ENCODE measurements around the gene PDE4A. TPM values are rescaled to one million over a fixed set of nuclear protein-coding genes. Genes with fewer than 3 reads are reported as not detected.

Gene PDE4A
- total and polyA plus RNA-seq, 2 donors (not counting 3 experiments of a cell fraction or from before 2014, with no cell fraction given) = 3.8 to 10.0 TPM

GRCh38 chr19:10516671-10517286, 96.4 kb downstream of the PDE4A start:
- no peaks in the 10 kb centered on the region for H3K9me3 ChIP-seq (replicated peaks; ENCODE audit: control insufficient read depth, insufficient read depth, low read length)
- no peak overlapping the region for H3K4me3 ChIP-seq (replicated peaks in 1 of 3; ENCODE audit: insufficient read depth in 1 of 3, low read depth in 1 of 3, low read length in 3 of 3)
- H3K36me3 ChIP-seq (ENCODE audit: control insufficient read depth in 2 of 2, extremely low read depth in 1 of 2, insufficient read depth in 2 of 2, low read length in 2 of 2) = no peaks in the 10 kb centered on the region
- intact Hi-C loops (cut with micrococcal nuclease) = no loop called here
- peaks cover 2% of the 10 kb centered on the region for H3K4me1 ChIP-seq (ENCODE audit: control insufficient read depth, extremely low read depth, insufficient read depth, low read length)
- ChIA-PET POLR2A (no interaction called here), CTCF (interaction anchor here (0.9 to 2.2 kb wide), 6 partner anchors 8 to 354 kb away, joined by 3 to 12 read pairs (median 4); no protein-coding TSS in a partner anchor)
- no peaks in the 10 kb centered on the region for H4K20me1 ChIP-seq (replicated peaks; ENCODE audit: control insufficient read depth, extremely low read depth, insufficient read depth, low read length)
- H3K27ac ChIP-seq (ENCODE audit: insufficient read depth, low read depth, low read length) = no peak overlapping the region
- no peak for TF ChIP-seq FOS (IDR thresholded peaks at IDR 0.05; ENCODE audit: borderline replicate concordance, insufficient read depth, low read length)
- TF ChIP-seq, protein P1, sequence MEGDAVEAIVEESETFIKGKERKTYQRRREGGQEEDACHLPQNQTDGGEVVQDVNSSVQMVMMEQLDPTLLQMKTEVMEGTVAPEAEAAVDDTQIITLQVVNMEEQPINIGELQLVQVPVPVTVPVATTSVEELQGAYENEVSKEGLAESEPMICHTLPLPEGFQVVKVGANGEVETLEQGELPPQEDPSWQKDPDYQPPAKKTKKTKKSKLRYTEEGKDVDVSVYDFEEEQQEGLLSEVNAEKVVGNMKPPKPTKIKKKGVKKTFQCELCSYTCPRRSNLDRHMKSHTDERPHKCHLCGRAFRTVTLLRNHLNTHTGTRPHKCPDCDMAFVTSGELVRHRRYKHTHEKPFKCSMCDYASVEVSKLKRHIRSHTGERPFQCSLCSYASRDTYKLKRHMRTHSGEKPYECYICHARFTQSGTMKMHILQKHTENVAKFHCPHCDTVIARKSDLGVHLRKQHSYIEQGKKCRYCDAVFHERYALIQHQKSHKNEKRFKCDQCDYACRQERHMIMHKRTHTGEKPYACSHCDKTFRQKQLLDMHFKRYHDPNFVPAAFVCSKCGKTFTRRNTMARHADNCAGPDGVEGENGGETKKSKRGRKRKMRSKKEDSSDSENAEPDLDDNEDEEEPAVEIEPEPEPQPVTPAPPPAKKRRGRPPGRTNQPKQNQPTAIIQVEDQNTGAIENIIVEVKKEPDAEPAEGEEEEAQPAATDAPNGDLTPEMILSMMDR (IDR thresholded peaks at IDR 0.05; ENCODE audit: extremely low read depth in 1 of 2, insufficient read depth in 1 of 2, low read depth in 1 of 2, low read length in 2 of 2) = no peak
- TF ChIP-seq MAX (IDR thresholded peaks at IDR 0.05; ENCODE audit: insufficient read depth, insufficient read length) = no peak
- TF ChIP-seq JUN (IDR thresholded peaks at IDR 0.05; ENCODE audit: borderline replicate concordance, insufficient read depth, insufficient read length, low read depth) = no peak
- no peak for TF ChIP-seq EZH2 (IDR thresholded peaks at IDR 0.05; ENCODE audit: borderline replicate concordance, low read depth, low read length, severe bottlenecking)
- TF ChIP-seq POLR2AphosphoS5 (IDR thresholded peaks at IDR 0.05; ENCODE audit: insufficient read depth, low read depth, low read length) = no peak
- no peak for TF ChIP-seq MYC (IDR thresholded peaks at IDR 0.05; ENCODE audit: low read depth, low read length)
- TF ChIP-seq POLR2A (IDR thresholded peaks at IDR 0.05; ENCODE audit: low read depth, low read length) = no peak
- no peak for TF ChIP-seq GATA2 (IDR thresholded peaks at IDR 0.05; ENCODE audit: insufficient read depth, insufficient read length, low read depth, low read length)
- DNase-seq (ENCODE audit: low read depth, low spot score) (no peak), FAIRE-seq (no peak)
- BruUV-seq (replicated peaks) = no TSS peak
- no peaks in the 10 kb centered on the region for H3K79me2 ChIP-seq (ENCODE audit: control insufficient read depth, insufficient read depth, low read length)
- H3K9me1 ChIP-seq (replicated peaks; ENCODE audit: control insufficient read depth, extremely low read depth, insufficient read depth, low read length) = no peaks in the 10 kb centered on the region
- no peak overlapping the region for H3K9ac ChIP-seq (replicated peaks; ENCODE audit: extremely low read depth, insufficient read depth, low read length)
- H3K27me3 ChIP-seq (ENCODE audit: control insufficient read depth in 2 of 2, insufficient read depth in 2 of 2, low read length in 2 of 2) = peaks cover 51 to 69% of the 10 kb centered on the region in 2 experiments
- no peak overlapping the region for H3K4me2 ChIP-seq (ENCODE audit: insufficient read depth, low read length)
- dilution Hi-C loops (cut with MboI; ENCODE audit: extremely low pct_ligation_motif_present, low sequenced_read_pairs) = no loop called here
- no peak overlapping the region for H2AFZ ChIP-seq (ENCODE audit: low read depth, low read length)

Measured in endothelial cell of umbilical vein (primary cell).